HCT116 (cell line): ENCODE data around the gene NET1.

ENCODE experiments used
- CEBPB ChIP-seq: IDR thresholded peaks from 2 replicates; pipeline ENCODE4 v1.6.1; 2012; ENCODE audit warnings: low read depth
- EGR1 ChIP-seq: IDR thresholded peaks from 2 replicates; pipeline ENCODE4 v1.6.1; 2012; ENCODE audit warnings: low read depth
- ELF1 ChIP-seq: IDR thresholded peaks from 2 replicates; pipeline ENCODE4 v1.6.1; 2012; ENCODE audit warnings: low read depth, borderline replicate concordance
- EZH2 ChIP-seq: fragments of 200-600 bp; sonication (generic); IDR thresholded peaks from 2 replicates; pipeline ENCODE4 v1.6.1; 2017; ENCODE audit warnings: antibody characterized with exemption, mixed run types
- JUND ChIP-seq: IDR thresholded peaks from 2 replicates; pipeline ENCODE4 v1.6.1; 2012
- POLR2A ChIP-seq: IDR thresholded peaks from 2 replicates; pipeline ENCODE4 v1.7.0; 2011; ENCODE audit warnings: borderline replicate concordance; ENCODE audit not compliant: insufficient read depth, insufficient read length; ENCODE audit errors: extremely low read depth
- SIN3A ChIP-seq: IDR thresholded peaks from 2 replicates; pipeline ENCODE4 v1.6.1; 2012; ENCODE audit warnings: low read depth
- SP1 ChIP-seq: IDR thresholded peaks from 2 replicates; pipeline ENCODE4 v1.6.1; 2012; ENCODE audit warnings: low read depth
- ZNF274 ChIP-seq: fragments of 200-500 bp; sonication (Bioruptor generic); IDR thresholded peaks from 2 replicates; pipeline ENCODE4 v1.6.1; 2014; ENCODE audit warnings: mild to moderate bottlenecking, low read depth, low read length, inconsistent platforms
- TF ChIP-seq, protein P1 (sequence below), 3 experiments: fragments of 200-600 bp in 1 of 3; sonication (generic) in 1 of 3; IDR thresholded peaks in 2 of 3; conservative IDR thresholded peaks in 1 of 3; 2 replicates each; pipeline ENCODE4 v1.5.1; 2012 to 2017; ENCODE audit warnings: low read depth in 2 of 3, low read length in 2 of 3, antibody characterized with exemption in 1 of 3, borderline replicate concordance in 1 of 3, control low read depth in 1 of 3, mild to moderate bottlenecking in 1 of 3, mixed read lengths in 1 of 3, mixed run types in 1 of 3, moderate library complexity in 1 of 3; ENCODE audit not compliant: insufficient read depth in 1 of 3

DNA sequence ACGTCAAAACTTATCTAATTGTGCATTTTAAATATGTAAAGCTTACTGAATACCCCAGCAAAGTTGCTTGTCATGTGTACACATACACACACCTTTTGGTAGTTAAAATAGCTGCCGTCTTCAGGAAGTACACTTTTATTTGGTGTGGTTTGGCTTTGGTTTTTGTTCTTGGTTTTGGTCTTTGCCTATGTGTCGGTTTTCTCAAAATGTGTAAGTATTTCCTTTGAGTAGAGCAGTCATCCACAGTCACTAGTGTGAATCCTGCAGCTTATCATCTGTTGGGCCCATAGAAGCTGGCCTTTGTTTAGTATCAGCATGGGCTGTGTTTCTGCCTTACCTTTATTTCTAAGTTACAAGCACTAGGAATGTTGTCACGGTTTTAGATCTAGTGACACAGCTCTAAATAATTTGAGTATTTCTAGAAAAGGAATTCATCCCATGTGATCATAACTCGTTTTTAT is 35.3 kb downstream of the NET1 start:
- TF ChIP-seq POLR2A, result no peak
- TF ChIP-seq, protein P1, sequence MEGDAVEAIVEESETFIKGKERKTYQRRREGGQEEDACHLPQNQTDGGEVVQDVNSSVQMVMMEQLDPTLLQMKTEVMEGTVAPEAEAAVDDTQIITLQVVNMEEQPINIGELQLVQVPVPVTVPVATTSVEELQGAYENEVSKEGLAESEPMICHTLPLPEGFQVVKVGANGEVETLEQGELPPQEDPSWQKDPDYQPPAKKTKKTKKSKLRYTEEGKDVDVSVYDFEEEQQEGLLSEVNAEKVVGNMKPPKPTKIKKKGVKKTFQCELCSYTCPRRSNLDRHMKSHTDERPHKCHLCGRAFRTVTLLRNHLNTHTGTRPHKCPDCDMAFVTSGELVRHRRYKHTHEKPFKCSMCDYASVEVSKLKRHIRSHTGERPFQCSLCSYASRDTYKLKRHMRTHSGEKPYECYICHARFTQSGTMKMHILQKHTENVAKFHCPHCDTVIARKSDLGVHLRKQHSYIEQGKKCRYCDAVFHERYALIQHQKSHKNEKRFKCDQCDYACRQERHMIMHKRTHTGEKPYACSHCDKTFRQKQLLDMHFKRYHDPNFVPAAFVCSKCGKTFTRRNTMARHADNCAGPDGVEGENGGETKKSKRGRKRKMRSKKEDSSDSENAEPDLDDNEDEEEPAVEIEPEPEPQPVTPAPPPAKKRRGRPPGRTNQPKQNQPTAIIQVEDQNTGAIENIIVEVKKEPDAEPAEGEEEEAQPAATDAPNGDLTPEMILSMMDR (IDR thresholded peaks at IDR 0.05 in 2 of 3, conservative IDR thresholded peaks at IDR 0.05 in 1 of 3; ENCODE audit: borderline replicate concordance in 1 of 3, insufficient read depth in 1 of 3, low read depth in 2 of 3, low read length in 2 of 3), result no peak
- TF ChIP-seq ZNF274, result no peak
- TF ChIP-seq JUND, result no peak
- no peak for TF ChIP-seq SP1
- no peak for TF ChIP-seq EZH2
- TF ChIP-seq EGR1, result no peak
- no peak for TF ChIP-seq CEBPB
- TF ChIP-seq ELF1, result no peak
- TF ChIP-seq SIN3A, result no peak
